ENCODE data around the gene MCF2L. TPM values are rescaled to one million over a fixed set of nuclear protein-coding genes. Genes with fewer than 3 reads are reported as not detected.

Gene MCF2L
- polyA plus RNA-seq, 1 donor from 2014 or later, result 88.0 TPM

GRCh38 chr13:113148407-113148806 is 179.4 kb downstream of the MCF2L start:
- TF ChIP-seq RAD21 (conservative IDR thresholded peaks at IDR 0.05) (no peak), TAF1 (IDR thresholded peaks at IDR 0.05; ENCODE audit: low read depth) (no peak), POLR2AphosphoS5 (IDR thresholded peaks at IDR 0.05) (no peak), MXI1 (conservative IDR thresholded peaks at IDR 0.05; ENCODE audit: poor library complexity, severe bottlenecking) (no peak), EZH2 (IDR thresholded peaks at IDR 0.05; ENCODE audit: borderline replicate concordance, insufficient read depth, low read length, poor library complexity, severe bottlenecking) (no peak), EP300 (conservative IDR thresholded peaks at IDR 0.05; ENCODE audit: poor library complexity, severe bottlenecking) (no peak), SMC3 (conservative IDR thresholded peaks at IDR 0.05; ENCODE audit: poor library complexity) (no peak)
- TF ChIP-seq, protein P1, sequence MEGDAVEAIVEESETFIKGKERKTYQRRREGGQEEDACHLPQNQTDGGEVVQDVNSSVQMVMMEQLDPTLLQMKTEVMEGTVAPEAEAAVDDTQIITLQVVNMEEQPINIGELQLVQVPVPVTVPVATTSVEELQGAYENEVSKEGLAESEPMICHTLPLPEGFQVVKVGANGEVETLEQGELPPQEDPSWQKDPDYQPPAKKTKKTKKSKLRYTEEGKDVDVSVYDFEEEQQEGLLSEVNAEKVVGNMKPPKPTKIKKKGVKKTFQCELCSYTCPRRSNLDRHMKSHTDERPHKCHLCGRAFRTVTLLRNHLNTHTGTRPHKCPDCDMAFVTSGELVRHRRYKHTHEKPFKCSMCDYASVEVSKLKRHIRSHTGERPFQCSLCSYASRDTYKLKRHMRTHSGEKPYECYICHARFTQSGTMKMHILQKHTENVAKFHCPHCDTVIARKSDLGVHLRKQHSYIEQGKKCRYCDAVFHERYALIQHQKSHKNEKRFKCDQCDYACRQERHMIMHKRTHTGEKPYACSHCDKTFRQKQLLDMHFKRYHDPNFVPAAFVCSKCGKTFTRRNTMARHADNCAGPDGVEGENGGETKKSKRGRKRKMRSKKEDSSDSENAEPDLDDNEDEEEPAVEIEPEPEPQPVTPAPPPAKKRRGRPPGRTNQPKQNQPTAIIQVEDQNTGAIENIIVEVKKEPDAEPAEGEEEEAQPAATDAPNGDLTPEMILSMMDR (IDR thresholded peaks at IDR 0.05; ENCODE audit: poor library complexity, severe bottlenecking), result no peak
- TF ChIP-seq, protein P2, sequence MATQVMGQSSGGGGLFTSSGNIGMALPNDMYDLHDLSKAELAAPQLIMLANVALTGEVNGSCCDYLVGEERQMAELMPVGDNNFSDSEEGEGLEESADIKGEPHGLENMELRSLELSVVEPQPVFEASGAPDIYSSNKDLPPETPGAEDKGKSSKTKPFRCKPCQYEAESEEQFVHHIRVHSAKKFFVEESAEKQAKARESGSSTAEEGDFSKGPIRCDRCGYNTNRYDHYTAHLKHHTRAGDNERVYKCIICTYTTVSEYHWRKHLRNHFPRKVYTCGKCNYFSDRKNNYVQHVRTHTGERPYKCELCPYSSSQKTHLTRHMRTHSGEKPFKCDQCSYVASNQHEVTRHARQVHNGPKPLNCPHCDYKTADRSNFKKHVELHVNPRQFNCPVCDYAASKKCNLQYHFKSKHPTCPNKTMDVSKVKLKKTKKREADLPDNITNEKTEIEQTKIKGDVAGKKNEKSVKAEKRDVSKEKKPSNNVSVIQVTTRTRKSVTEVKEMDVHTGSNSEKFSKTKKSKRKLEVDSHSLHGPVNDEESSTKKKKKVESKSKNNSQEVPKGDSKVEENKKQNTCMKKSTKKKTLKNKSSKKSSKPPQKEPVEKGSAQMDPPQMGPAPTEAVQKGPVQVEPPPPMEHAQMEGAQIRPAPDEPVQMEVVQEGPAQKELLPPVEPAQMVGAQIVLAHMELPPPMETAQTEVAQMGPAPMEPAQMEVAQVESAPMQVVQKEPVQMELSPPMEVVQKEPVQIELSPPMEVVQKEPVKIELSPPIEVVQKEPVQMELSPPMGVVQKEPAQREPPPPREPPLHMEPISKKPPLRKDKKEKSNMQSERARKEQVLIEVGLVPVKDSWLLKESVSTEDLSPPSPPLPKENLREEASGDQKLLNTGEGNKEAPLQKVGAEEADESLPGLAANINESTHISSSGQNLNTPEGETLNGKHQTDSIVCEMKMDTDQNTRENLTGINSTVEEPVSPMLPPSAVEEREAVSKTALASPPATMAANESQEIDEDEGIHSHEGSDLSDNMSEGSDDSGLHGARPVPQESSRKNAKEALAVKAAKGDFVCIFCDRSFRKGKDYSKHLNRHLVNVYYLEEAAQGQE (IDR thresholded peaks at IDR 0.05; ENCODE audit: borderline replicate concordance), result no peak
- Histone ChIP-seq H3K4me2 (ENCODE audit: low read length) (no peak overlapping the region), H3K9me3 (ENCODE audit: low read length) (no peaks in the 10 kb centered on the region), H3K9me2 (ENCODE audit: insufficient read depth, low read length) (no peaks in the 10 kb centered on the region), H3K9ac (ENCODE audit: low read length) (no peak overlapping the region), H3K36me3 (ENCODE audit: insufficient read depth, low read length) (no peaks in the 10 kb centered on the region), H4K20me1 (ENCODE audit: insufficient read depth) (no peaks in the 10 kb centered on the region), H2AFZ (ENCODE audit: low read depth, low read length) (no peak overlapping the region), H3F3A (ENCODE audit: insufficient read depth, low read length, poor library complexity, severe bottlenecking) (no peaks in the 10 kb centered on the region), H3K27ac (ENCODE audit: low read length) (no peak overlapping the region), H3K79me2 (replicated peaks; ENCODE audit: insufficient read depth, low read length) (no peaks in the 10 kb centered on the region), H3K4me3 (ENCODE audit: low read length) (no peak overlapping the region), H3K27me3 (ENCODE audit: insufficient read depth, low read depth, low read length) (peaks cover 14% of the 10 kb centered on the region)

GRCh38 chr13:113148940-113149503 is 180.0 kb downstream of the MCF2L start:
- H3F3A ChIP-seq (ENCODE audit: insufficient read depth, low read length, poor library complexity, severe bottlenecking), result no peaks in the 10 kb centered on the region
- H3K9ac ChIP-seq (ENCODE audit: low read length), result no peak overlapping the region
- no peaks in the 10 kb centered on the region for H3K9me3 ChIP-seq (ENCODE audit: low read length)
- no peaks in the 10 kb centered on the region for H3K36me3 ChIP-seq (ENCODE audit: insufficient read depth, low read length)
- H3K4me3 ChIP-seq (ENCODE audit: low read length), result no peak overlapping the region
- H2AFZ ChIP-seq (ENCODE audit: low read depth, low read length), result no peak overlapping the region
- no peaks in the 10 kb centered on the region for H3K79me2 ChIP-seq (replicated peaks; ENCODE audit: insufficient read depth, low read length)
- no peak overlapping the region for H3K27ac ChIP-seq (ENCODE audit: low read length)
- TF ChIP-seq, protein P1 (IDR thresholded peaks at IDR 0.05; ENCODE audit: poor library complexity, severe bottlenecking), result no peak
- no peak for TF ChIP-seq TAF1 (IDR thresholded peaks at IDR 0.05; ENCODE audit: low read depth)
- TF ChIP-seq, protein P2 (IDR thresholded peaks at IDR 0.05; ENCODE audit: borderline replicate concordance), result no peak
- TF ChIP-seq RAD21 (conservative IDR thresholded peaks at IDR 0.05), result no peak
- TF ChIP-seq EZH2 (IDR thresholded peaks at IDR 0.05; ENCODE audit: borderline replicate concordance, insufficient read depth, low read length, poor library complexity, severe bottlenecking), result no peak
- no peaks in the 10 kb centered on the region for H4K20me1 ChIP-seq (ENCODE audit: insufficient read depth)
- no peaks in the 10 kb centered on the region for H3K9me2 ChIP-seq (ENCODE audit: insufficient read depth, low read length)
- H3K4me2 ChIP-seq (ENCODE audit: low read length), result no peak overlapping the region
- H3K27me3 ChIP-seq (ENCODE audit: insufficient read depth, low read depth, low read length), result peaks cover 16% of the 10 kb centered on the region

All from neural cell (in vitro differentiated cells).